ENCODE data around the gene CRLF1.

Gene CRLF1

GRCh38 chr19:18646535-18647370 lies 40.2 kb upstream of the CRLF1 start:
- Histone ChIP-seq H3K27ac (peak overlapping the region; percentile 74 to 89), H3K4me3 (no peak overlapping the region)
- DNase-seq (ENCODE audit: low spot score), result peak; percentile 72
- no peak for TF ChIP-seq CTCF (IDR thresholded peaks at IDR 0.05)

DNA sequence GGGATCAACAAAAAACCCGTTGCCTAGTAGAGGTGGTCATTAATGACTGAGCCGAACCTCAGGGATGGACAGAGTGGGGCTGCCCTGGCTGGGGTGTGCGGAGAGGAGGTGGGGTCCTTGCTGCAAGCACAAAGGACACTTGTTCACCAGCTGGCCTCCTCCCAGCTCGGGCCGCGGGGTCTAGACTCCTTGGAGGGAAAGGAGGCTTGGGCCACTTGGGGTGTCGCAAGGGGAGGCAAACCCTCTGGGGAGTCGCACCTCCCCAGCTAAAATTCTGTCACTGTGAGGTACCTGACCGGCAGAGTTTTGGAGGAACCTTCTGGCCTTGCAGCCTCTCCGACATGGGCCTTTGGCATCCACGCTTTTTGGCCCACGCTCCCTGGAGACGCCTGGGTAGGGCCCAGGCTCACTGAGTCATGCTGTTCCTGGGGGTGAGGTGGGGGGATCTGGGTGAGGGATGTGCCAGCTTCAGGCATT lies 38.5 kb upstream of the CRLF1 start:
- peak overlapping the region; percentile 55 for H3K4me3 ChIP-seq
- peak overlapping the region; percentile 74 to 89 for H3K27ac ChIP-seq
- DNase-seq (ENCODE audit: low spot score), result peak; percentile 90

DNA sequence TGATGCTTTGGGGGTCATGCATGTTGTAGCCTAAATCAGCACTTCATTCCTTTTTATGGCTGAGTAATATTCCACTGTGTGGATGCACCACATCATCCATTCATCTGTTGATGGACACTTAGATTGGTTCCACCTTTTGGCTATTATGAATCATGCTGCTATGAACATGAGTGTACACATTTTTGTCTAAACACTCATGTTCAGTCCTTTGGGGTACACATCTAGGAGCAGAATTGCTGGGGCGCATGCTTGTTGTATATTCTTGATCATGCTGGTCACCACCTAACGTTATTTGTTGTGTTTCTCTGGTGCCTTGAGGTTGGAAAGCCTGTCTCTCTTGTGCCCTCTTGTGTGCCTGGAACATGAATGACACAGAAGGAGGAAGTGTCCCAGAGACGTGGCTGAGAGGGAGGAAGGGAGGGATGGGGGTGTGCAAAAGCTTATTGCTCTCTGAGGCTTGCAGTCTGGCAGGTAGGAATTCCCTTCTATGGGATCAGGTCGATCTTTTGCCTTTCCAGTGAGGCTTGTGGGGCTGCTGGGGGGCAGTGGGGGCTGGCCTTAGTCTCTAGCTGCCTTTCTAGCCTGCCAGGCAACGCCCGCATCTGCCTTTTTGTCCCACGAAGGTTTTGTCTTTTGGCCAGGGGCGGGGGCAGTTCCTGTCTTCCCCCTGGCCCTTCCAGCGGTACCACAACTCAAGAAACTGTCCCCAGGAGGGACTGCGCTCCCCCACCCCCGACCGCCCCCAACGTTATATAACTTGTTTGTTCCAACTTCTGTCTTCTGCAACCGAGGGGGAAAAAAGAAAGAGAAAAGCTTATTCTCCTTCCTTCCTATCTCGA lies 37.8 kb upstream of the CRLF1 start:
- peak overlapping the region; percentile 55 for H3K4me3 ChIP-seq
- TF ChIP-seq CTCF (IDR thresholded peaks at IDR 0.05), result no peak
- peak; percentile 75 for DNase-seq (ENCODE audit: low spot score)
- H3K27ac ChIP-seq, result peak overlapping the region; percentile 74 to 89

More for the DNA sequence above, 38.5 kb upstream of the CRLF1 start:
- no peak for TF ChIP-seq CTCF (IDR thresholded peaks at IDR 0.05)

DNA sequence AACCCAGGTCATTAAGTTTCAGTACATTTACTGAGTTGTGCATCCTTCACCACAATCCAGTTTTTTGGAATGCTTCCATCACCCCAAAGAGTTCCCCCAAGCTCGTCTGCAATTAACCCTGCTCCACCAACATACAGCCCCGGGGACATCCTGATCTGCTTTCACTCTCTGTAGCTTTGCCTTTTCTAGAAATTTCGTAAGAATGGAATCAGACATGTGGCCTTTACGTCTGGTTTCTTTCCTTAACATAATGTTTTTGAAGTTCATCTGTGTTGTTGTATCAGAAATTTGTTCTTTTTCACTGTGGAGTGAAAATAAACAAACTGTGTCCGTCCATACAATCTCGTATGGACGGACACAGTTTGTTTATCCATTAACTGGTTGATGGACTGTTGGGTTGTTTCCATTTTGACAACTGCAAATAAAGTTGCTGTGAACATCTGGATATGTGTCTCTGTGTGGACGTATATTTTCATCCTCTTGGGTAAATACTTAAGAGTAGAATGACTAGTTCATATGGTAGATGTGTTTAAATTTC lies 33.2 kb upstream of the CRLF1 start:
- DNase-seq (ENCODE audit: low spot score), result no peak
- no peak for TF ChIP-seq CTCF (IDR thresholded peaks at IDR 0.05)

GRCh38 chr19:18637673-18638630 lies 31.4 kb upstream of the CRLF1 start:
- peak overlapping the region; percentile 78 for H3K4me3 ChIP-seq
- peak; percentile 71 for DNase-seq (ENCODE audit: low spot score)
- no peak for TF ChIP-seq CTCF (IDR thresholded peaks at IDR 0.05)
- peak overlapping the region; percentile 86 to 91 for H3K27ac ChIP-seq

More for the DNA sequence above, 33.2 kb upstream of the CRLF1 start:
- Histone ChIP-seq H3K27ac (no peak overlapping the region), H3K4me3 (no peak overlapping the region)

Measured in coronary artery (tissue), 2 donors.